ENCODE results near the gene ROMO1.
"Not testable (repeated sequence)": the region's sequence is repeated elsewhere in the genome, so short reads cannot be mapped to it uniquely, and the experiment has no call there.

ROMO1 gene

GRCh38 chr20:35711588-35712209 is 12.5 kb downstream of the ROMO1 start:
- no peak for DNase-seq

DNA sequence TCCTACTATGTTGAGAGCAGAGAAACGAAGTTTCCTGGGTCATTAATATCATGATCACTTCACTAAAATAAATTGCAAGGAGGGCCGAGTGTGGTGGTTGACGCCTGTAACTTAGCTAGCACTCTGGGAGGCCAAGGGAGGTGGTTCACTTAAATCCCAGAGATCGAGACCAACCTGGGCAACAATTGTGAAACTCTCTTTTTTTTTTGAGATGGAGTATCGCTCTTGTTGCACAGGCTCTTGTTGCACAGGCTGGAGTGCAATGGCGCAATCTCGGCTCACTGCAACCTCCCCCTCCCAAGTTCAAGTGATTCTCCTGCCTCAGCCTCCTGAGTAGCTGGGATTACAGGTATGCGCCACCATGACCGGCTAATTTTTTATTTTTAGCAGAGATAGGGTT is 13.9 kb downstream of the ROMO1 start:
- DNase-seq, result not testable (repeated sequence)

DNA sequence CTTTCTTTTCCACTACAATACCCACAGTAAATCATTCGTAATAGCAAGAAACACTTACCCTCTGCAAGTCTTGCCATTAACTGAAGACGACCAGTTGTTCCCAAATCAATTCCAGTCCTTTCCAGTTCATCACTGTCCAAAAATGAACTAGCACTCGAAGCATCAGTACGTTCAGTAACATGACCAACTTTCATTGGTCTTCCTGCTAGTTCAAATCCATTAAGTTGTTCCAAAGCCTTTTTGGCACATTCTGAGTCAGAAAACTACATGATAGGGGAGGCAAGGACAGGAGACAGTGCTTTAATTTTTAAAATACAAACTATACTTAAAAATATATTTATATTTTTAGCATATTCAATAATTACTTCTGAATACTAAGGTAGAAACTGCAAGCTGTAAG is 14.9 kb downstream of the ROMO1 start:
- DNase-seq, result no peak

- no peak for DNase-seq
Measured at GRCh38 chr20:35715652-35716051, 16.4 kb downstream of the ROMO1 start.

DNA sequence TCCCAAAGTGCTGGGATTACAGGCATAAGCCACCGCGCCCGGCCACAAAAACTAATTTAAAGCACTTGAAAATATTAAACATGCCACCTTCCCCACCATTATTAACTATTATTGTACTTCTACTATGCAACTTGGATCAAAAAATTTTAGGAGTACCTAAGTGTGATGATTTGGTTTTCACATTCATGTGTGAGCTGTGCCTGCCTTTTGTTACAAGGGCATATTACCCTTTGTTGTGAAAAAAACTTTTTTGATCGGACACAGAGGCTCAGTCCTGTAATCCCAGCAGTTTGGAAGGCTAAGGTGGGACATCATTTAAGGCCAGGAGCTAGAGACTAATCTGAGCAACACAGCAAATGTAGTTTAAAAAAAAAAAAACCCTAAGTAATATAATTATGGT is 17.1 kb downstream of the ROMO1 start:
- no peak for DNase-seq

DNA sequence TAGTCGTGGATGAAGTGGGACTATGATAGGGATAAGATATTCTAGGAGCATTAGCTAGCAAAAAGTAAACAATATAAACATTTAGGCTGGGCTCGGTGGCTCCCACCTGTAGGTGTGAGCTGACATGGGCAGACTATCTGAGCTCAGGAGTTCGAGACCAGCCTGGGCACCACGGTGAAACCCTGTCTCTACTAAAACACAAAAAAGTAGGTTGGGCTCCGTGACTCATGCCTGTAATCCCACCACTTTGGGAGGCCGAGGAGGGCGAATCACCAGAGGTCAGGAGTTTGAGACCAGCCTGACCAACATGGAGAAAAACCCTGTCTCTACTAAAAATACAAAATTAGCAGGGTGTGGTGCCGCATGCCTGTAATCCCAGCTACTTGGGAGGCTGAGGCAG is 19.1 kb downstream of the ROMO1 start:
- DNase-seq, result not testable (repeated sequence)

DNA sequence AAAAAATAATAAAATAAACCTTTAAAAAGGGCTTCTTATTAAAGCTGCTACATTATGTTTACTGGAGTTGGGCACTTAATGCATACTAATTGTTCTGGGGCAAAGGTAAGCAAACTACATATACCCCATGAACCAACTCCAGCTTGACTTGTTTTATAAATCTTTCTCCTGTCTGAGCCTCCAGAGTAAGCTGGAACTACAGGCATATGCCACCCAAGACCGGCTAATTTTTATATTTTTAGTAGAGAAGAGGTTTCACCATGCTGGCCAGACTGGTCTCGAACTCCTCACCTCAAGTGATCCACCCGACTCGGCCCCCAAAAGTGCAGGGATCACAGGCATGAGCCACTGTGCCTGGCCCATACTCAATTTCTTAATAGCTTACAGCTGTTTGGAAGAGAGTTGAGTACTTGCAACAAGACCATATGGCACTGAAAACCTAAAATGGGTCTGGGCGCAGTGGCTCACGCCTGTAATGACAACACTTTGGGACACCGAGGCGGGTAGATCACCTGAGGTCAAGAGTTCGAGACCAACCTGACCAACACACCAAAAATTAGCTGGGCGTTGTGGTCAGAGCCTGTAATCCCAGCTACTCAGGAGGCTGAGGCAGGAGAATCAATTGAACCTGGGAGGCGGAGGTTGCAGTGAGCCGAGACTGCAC is 19.9 kb downstream of the ROMO1 start:
- DNase-seq, result no peak

DNA sequence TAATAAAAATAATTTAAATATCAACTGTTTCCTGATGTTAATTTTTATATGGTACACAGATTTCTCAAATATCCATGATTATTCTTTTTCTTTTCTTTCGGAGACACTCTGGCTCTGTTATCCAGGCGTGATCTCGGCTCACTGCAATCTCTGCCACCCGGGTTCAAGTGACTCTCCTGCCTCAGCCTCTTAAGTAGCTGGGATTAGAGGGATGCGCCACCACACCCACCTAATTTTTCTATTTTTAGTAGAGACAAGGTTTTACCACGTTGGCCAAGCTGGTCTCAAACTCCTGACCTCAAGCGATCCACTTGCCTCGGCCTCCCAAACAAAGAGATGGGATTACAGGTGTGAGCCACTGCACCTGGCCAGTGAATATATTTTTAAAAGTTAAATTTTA is 20.5 kb downstream of the ROMO1 start:
- no peak for DNase-seq

- DNase-seq, result no peak
Measured at GRCh38 chr20:35720165-35721123, 21.2 kb downstream of the ROMO1 start.

GRCh38 chr20:35721219-35721618 is 22.0 kb downstream of the ROMO1 start:
- no peak for DNase-seq

- DNase-seq, result no peak
Measured at GRCh38 chr20:35721621-35722020, 22.4 kb downstream of the ROMO1 start.

- DNase-seq, result not testable (repeated sequence)
Measured at GRCh38 chr20:35723275-35723639, 24.1 kb downstream of the ROMO1 start.

GRCh38 chr20:35723652-35724320 is 24.6 kb downstream of the ROMO1 start:
- DNase-seq, result not testable (repeated sequence)

DNA sequence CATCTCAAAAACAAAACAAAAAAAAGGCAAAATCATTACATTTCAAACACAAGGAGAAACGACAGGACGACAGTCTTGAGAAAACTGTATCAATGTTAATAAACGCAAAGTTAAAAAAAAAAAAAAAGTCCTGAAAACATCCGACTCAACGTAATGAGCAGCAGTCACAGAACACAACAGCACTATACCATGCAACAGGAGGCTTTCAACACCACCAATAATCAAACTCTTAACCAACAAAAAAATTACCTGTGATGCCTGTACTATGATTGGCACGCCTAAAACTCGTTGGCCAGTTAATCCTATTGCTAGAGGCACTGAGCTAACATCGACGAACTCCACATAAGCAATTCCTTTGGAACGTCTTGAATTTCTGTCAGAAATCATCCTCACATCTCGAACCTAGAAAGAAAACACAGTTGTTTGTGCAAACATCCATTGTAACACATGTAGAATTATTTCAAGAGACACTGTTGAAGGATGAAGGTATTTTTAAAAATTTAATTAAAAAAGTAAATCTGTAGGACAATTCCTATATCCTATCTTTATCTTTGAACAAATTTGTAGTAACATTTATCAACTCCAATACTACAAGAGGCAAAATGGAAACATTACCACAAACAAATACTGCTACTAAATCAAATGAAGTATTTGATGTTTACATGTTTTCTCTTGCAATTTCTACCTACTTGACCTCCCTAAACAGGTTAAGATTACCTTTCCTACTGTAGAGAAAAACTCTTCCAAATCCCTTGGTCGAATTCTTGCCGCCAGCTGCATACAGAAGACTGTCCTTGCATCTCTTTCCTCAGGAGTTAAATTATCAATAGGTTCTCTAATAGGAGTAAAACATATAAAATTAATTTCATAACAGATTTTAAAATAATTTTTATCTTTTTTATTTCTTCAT is 25.4 kb downstream of the ROMO1 start:
- DNase-seq, result no peak

- no peak for DNase-seq
Measured at GRCh38 chr20:35726842-35727711, 27.9 kb downstream of the ROMO1 start.

DNA sequence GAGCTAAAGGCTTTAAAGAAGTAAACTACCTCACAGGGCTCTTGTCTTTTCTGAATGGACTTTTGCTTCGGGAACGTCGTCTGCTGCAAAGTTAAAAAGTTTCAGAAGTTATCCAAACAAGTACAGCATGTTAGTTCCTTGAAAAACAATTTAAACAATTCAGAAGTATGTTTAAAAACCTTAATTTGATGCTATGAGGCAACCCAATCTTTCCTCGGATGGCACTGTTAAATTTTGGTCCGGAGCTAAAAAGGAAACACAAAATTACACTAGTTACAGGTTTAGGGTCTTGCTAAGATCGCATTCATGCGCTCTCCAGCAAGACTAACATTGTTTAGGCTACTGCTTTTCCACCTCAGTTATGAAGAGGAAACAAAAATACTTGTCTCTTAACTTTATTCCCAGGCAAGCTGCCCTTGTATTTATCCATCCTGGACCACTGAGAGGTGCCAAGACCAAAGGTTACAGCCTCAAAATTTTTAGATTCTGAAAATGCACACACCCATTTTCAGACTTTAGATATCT is 30.1 kb downstream of the ROMO1 start:
- DNase-seq, result no peak

DNA sequence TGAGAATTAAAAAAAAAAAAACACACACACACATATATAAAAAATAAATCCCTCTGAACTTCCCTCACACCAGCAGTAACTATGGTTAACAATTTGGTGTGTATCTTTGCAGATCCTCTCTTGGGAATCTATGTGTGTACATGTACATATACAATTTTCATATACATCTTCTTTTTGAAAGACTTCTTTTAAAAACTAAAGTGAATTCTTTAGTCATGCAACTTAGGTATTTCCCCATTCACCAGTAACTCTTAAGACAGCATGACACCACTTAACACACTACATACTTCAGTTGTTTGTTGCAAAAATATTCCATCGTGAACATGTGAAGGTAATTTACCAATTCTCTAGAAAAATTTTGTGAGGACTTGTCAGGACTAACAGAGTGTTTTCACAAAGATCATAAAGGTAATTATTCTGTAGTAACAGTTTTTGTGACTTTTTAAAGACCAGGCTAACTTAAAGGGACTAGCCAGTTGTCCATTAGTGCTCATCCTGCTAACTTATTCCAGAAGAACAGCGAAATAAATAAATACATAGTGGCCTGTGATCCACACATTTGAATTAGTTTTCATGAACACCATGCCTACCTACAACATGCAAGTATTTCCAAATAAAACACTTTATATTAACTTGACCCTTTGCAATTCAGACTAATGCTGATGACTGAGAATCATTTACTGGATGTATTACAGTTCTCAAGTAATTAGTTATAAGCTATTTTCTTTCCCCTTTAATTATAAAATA is 30.8 kb downstream of the ROMO1 start:
- no peak for DNase-seq

GRCh38 chr20:35730583-35731468 is 31.6 kb downstream of the ROMO1 start:
- DNase-seq, result no peak

GRCh38 chr20:35731469-35731788 is 32.2 kb downstream of the ROMO1 start:
- DNase-seq, result no peak
